ENCODE results near the gene KLHL5. TPM values are rescaled to one million over a fixed set of nuclear protein-coding genes. Genes with fewer than 3 reads are reported as not detected.

The KLHL5 gene
- total RNA-seq, 1 donor from 2014 or later = 27.3 TPM

DNA sequence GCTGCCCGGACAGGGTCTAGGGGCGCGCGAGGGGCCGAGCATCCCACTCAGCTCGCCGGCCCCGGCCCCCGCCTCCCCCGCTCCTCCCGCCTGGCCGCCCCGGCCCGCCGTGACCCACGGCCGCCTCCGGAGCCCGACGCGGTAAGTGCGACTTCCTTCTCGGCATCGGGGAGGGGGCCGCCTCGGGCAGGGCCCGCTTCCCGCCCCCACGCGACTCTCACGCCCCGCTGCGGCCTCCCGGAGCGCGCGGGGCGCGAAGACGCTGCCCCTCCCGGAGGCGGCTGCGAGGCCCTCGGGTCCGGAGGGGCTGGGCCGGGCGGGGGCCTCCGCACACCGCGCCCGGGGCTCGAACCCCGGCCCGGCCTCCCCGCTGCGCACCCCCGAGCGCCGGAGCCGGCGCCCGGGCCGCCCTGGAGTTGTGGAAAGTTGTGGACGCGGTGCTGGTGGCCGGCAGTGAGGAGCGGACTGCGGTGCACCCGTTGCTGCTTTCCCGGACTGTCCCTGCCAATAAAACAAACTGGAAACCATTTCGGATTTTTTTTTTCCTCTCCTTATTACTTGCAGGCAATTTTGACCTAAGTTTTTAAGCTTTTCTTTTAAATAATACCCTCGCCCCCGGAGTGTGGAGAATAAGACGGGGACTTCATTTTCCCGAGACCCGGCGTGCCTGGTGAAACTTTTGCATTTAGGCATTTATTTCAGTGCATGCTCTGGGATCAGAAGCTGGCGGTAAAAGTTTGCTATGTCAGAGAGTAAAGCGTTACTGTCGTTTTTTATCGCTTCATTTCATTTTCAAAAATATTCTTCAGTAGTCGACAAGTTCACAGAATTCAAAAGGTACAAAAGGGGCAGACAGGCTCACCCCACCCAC is 16.8 kb upstream of the KLHL5 start:
- H3K9me3 Mint-ChIP-seq = no peaks in the 10 kb centered on the region
- H3K4me3 Mint-ChIP-seq = peak overlapping the region; percentile 95
- H3K4me1 Mint-ChIP-seq (ENCODE audit: unreplicated experiment) = peaks cover 32% of the 10 kb centered on the region
- no peaks in the 10 kb centered on the region for H3K27me3 Mint-ChIP-seq
- H3K27ac Mint-ChIP-seq = peak overlapping the region; percentile 89
- no peak for DNase-seq (ENCODE audit: extremely low spot score, unreplicated experiment)
- TF ChIP-seq, protein P1, sequence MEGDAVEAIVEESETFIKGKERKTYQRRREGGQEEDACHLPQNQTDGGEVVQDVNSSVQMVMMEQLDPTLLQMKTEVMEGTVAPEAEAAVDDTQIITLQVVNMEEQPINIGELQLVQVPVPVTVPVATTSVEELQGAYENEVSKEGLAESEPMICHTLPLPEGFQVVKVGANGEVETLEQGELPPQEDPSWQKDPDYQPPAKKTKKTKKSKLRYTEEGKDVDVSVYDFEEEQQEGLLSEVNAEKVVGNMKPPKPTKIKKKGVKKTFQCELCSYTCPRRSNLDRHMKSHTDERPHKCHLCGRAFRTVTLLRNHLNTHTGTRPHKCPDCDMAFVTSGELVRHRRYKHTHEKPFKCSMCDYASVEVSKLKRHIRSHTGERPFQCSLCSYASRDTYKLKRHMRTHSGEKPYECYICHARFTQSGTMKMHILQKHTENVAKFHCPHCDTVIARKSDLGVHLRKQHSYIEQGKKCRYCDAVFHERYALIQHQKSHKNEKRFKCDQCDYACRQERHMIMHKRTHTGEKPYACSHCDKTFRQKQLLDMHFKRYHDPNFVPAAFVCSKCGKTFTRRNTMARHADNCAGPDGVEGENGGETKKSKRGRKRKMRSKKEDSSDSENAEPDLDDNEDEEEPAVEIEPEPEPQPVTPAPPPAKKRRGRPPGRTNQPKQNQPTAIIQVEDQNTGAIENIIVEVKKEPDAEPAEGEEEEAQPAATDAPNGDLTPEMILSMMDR (conservative IDR thresholded peaks at IDR 0.05) = no peak
- peaks cover 4% of the 10 kb centered on the region for H3K36me3 Mint-ChIP-seq

DNA sequence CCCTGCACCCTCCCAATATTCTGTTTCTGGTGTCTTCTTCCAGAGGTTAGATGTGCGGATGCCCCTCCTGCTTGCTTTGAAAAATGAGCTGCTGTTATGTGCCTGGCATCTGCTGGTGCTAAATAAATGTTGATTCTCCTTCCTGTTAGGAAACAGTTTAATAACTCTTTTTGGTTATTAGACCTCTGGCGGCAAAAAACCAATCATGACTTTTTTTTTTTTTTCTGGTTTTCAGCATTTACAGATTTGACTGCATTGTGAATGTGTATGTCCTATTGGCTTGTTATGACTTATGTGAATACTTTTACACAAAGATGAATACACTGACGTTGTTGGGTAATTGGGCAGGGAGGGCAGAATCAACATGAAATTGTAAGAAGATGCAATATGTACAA is 16.2 kb upstream of the KLHL5 start:
- no peaks in the 10 kb centered on the region for H3K27me3 Mint-ChIP-seq
- H3K36me3 Mint-ChIP-seq = peaks cover 4% of the 10 kb centered on the region
- TF ChIP-seq, protein P1 (conservative IDR thresholded peaks at IDR 0.05) = no peak
- H3K27ac Mint-ChIP-seq = peak overlapping the region; percentile 37
- H3K4me3 Mint-ChIP-seq = peak overlapping the region; percentile 95
- no peaks in the 10 kb centered on the region for H3K9me3 Mint-ChIP-seq
- no peak for DNase-seq (ENCODE audit: extremely low spot score, unreplicated experiment)
- peaks cover 32% of the 10 kb centered on the region for H3K4me1 Mint-ChIP-seq (ENCODE audit: unreplicated experiment)

DNA sequence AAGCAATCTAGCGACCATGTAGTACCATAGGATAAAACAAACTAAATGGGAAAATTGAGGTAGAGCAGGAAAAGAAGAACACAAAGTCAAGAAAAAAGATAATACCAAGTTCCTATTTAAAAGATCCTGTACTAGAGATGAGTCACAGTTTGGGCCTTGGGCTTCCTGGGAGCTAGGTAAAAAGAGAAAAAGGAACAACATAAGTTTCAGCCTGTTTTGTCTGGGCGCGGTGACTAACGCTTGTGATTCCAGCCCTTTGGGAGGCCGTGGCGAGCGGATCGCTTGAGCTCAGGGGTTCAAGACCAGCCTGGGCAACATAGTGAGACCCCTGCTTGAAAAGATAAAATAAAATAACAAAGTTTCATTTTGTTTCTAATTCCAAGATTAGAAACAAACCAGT is 15.8 kb upstream of the KLHL5 start:
- Mint-ChIP-seq H3K4me1 (ENCODE audit: unreplicated experiment) (peaks cover 32% of the 10 kb centered on the region), H3K36me3 (peaks cover 4% of the 10 kb centered on the region), H3K9me3 (no peaks in the 10 kb centered on the region), H3K27ac (peak overlapping the region; percentile 37), H3K27me3 (no peaks in the 10 kb centered on the region), H3K4me3 (peak overlapping the region; percentile 95)
- DNase-seq (ENCODE audit: extremely low spot score, unreplicated experiment) = no peak
- TF ChIP-seq, protein P1 (conservative IDR thresholded peaks at IDR 0.05) = no peak

DNA sequence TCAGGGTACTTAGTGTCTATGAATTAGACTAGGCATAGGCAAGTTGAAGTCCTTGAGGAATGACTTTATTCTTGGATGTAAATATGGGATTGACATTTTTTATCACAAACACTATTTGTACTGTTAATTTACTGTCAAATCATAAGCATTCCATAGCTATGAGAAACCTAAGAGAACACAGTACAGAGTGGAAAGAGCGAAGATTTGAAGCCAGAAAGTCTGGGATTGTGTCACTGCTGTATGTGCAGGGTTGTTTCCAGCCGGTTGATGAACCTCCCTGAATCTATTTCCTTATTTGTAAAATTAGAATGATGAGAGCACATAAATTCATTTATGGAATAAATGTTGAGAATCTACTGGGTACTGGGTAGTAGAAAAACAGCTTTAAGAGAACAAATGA is 14.4 kb upstream of the KLHL5 start:
- Mint-ChIP-seq H3K36me3 (peaks cover 4% of the 10 kb centered on the region), H3K27ac (no peak overlapping the region), H3K27me3 (no peaks in the 10 kb centered on the region), H3K4me3 (no peak overlapping the region), H3K9me3 (no peaks in the 10 kb centered on the region), H3K4me1 (ENCODE audit: unreplicated experiment) (peaks cover 31% of the 10 kb centered on the region)
- TF ChIP-seq, protein P1 (conservative IDR thresholded peaks at IDR 0.05) = no peak
- no peak for DNase-seq (ENCODE audit: extremely low spot score, unreplicated experiment)

DNA sequence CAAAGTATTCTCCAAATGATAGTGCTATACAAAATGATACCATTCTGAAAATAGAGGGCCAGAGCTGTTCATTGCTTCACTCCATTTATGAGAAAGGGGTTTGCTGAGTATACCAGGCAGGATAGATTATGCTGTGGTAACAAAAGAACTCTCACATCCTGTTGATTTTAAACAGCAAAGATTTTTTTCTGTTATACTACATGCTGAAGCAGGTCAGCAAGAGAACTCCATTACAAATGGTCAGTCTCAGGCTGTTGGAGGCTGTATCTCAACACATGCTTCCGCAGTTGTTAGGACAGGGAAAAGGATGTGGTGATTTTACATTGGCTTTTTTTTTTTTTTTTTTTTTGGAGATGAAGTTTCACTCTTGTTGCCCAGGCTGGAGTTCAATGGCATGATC is 13.7 kb upstream of the KLHL5 start:
- Mint-ChIP-seq H3K27me3 (no peaks in the 10 kb centered on the region), H3K27ac (no peak overlapping the region), H3K36me3 (peaks cover 4% of the 10 kb centered on the region), H3K9me3 (no peaks in the 10 kb centered on the region), H3K4me3 (no peak overlapping the region), H3K4me1 (ENCODE audit: unreplicated experiment) (peaks cover 27% of the 10 kb centered on the region)
- TF ChIP-seq, protein P1 (conservative IDR thresholded peaks at IDR 0.05) = no peak
- no peak for DNase-seq (ENCODE audit: extremely low spot score, unreplicated experiment)
